NOMO-1 treated with dmso at 0.1 percent for 144 hours (cell line): ENCODE results near the gene ANKRD33.

ENCODE experiments used
- DNase-seq: peaks from one replicate; lab custom pipeline; 2025; ENCODE audit not compliant: unreplicated experiment; lab: John Stamatoyannopoulos, UW

The ANKRD33 gene, protein sequence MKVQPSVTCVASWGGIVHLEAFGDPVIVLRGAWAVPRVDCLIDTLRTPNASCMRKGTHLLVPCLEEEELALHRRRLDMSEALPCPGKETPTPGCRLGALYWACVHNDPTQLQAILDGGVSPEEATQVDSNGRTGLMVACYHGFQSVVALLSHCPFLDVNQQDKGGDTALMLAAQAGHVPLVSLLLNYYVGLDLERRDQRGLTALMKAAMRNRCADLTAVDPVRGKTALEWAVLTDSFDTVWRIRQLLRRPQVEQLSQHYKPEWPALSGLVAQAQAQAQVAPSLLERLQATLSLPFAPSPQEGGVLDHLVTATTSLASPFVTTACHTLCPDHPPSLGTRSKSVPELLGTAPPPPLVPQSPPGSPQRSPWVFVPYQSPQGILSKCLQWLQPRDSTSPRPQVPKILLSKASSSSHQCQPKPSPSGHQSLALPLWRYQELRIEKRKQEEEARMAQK

GRCh38 chr12:51887476-51888315, at the start of gene ANKRD33:
Gene ANKRD33 (plus strand): TSS chr12:51888103. CDS start chr12:51888187, 84 bp downstream.
- DNase-seq: no peak

- DNase-seq: no peak
Observed at GRCh38 chr12:51838762-51839161, 49.1 kb upstream of the ANKRD33 start.

GRCh38 chr12:51839310-51839947, 48.5 kb upstream of the ANKRD33 start:
- DNase-seq: no peak

GRCh38 chr12:51840966-51841365, 46.9 kb upstream of the ANKRD33 start:
- no peak for DNase-seq

- DNase-seq: no peak
Observed at GRCh38 chr12:51841727-51842126, 46.2 kb upstream of the ANKRD33 start.

DNA sequence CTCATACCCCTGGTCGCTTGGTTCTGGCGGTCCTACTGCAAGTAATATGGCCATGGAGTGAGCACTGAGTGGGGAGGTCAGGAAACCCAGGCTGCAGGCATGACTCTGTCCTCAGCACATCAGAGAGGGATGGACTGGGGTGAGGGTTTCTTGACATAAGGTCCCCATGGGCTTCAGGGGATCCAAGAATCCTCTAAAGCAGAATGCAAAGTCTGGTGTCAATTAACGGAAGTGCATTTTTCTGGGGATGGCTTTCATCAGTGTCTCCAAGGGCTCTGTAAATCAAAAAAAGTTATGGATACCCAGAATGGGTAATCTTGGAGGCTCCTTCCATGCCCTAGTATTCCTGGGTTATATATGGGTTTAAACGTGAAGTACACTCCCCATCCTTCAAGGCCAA, 43.0 kb upstream of the ANKRD33 start:
- no peak for DNase-seq

GRCh38 chr12:51845482-51845881, 42.4 kb upstream of the ANKRD33 start:
- DNase-seq: no peak

DNA sequence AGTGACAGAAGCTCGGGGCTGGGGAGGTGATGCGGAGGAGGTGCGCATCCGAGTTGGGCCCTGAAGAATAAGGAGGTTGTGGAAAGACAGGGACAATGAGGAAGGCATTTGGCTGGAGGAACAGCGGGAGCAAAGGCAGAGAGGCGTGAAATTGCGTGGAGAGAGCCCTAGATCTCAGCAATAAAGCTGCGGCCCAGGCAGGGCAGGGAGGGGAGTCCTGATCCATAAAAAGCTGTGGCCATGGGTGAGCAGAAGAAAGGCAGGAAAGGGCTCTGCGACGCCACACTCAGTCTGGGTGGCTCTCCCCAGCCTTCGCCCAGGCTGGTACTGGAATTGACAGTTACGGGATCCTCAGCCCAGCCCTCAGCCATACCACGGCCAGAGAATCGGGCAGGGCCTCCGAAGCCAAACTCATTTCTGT, 41.6 kb upstream of the ANKRD33 start:
- DNase-seq: no peak

- DNase-seq: no peak
Observed at GRCh38 chr12:51846911-51847642, 40.8 kb upstream of the ANKRD33 start.

DNA sequence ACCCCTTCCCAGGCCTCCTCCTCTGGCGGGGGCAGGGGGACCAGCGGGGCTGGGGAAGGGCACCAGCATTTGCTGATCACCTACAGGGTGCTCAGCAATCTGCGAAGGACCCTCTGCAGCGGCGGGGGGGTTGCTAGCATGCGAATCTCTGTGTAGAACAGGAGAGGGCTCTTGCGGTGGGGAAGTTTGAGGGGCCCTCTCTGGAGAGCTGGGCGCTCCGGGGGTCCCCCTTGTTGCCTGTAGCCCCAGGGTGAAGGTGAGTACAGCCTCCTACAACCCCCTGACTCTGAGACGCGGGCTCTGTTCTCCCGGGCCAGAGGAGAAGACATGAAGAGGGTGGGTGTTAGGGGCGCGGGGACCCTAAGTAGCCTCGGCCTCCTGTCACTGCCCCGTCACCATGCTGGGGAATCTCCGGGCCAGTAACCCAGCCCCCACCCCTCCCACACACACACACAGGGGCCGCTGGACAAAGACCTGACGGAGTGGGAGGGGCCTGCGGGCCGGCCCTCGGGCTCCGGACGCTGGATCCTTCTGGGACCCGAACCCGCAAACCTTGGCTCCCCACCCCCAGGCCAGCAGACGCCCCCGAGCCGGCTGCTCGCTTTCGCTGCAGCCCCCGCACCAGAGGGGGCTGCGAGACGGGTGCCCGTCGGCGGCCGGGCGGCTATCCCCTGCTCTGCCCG, 40.1 kb upstream of the ANKRD33 start:
- no peak for DNase-seq

DNA sequence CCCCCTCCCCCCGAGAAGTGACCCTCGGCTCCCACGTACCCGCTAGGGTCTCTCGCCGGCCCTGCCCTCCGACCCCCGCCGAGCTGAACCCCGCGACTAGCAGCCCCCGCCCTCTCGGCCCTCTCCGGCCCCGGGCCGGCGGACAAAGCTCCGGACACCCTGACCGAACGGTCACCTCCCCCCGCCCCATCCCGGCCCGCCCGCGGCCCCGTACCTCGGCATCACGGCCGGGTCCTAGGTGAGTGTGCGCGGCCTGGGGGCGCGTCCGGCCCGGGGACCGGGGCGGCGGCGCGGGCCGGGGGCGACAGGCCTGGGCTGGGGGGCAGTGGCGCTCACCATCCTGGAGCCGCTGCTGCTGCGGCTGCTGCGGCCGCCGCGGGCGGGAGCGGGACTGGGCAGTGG, 39.6 kb upstream of the ANKRD33 start, which contains the start of gene FIGNL2:
TSS of gene FIGNL2 (minus strand) at position 393 of the 402 bp plus-strand sequence. CDS start 26,305 bp downstream, outside the sequence.
- DNase-seq: no peak

GRCh38 chr12:51848841-51849735, 38.8 kb upstream of the ANKRD33 start:
- no peak for DNase-seq

DNA sequence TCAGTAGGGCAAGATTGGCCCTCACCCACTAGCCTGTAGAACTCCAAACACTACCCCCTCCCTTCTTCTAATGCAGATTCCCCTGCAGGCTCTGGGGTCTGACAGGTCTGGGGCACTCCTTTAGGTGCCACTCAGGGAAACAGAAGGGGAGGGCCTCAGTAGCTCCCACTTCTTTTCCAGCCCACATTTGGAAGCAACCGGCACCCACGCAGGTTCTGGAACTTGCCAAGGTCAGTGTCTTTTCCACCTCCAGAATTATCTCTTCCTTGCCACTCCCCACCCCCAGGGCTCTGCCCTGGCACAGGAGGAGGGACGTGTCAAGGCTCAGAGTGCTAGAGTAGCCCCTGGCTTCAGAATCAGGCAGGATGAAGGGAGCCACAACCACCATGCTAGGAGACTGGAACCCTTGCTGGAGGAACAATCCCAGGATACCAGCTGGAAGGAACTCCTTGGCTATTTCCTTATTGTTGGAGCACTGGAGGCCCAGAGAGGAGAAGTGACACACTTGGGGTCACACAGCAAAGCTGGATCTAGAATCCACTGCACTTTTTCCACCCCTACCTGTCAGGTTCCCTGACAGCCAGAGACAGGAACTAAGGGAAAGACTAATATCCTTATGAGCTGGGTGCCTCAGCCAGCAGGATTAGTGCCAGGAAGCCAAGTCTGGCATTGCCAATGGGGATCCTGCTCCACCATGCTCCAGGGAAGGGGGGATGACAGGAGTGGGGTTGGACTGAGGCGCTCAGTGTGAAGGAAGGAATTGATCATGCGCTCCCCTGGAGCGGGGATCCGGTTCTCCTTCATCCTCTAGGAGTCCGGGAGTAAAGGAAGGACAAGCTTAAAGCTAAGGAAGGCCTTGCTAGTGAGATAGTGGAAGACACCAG, 37.6 kb upstream of the ANKRD33 start:
- DNase-seq: no peak

DNA sequence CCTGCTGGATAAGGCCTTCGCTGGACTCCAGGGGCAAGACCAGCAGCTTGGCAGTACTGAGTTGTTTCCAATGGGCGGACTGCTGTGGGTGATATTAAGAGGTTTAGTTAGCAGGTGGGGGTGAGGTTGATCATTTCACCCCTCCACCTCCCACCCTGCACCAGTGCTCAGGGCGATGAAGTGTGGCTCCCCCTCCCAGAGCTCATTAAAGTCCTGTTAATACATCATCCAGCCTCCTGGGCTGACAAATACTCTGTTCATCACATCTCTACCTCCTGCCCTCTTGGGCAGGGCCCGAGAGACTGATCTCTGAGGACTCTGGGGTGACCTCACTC, 37.0 kb upstream of the ANKRD33 start:
- DNase-seq: no peak

DNA sequence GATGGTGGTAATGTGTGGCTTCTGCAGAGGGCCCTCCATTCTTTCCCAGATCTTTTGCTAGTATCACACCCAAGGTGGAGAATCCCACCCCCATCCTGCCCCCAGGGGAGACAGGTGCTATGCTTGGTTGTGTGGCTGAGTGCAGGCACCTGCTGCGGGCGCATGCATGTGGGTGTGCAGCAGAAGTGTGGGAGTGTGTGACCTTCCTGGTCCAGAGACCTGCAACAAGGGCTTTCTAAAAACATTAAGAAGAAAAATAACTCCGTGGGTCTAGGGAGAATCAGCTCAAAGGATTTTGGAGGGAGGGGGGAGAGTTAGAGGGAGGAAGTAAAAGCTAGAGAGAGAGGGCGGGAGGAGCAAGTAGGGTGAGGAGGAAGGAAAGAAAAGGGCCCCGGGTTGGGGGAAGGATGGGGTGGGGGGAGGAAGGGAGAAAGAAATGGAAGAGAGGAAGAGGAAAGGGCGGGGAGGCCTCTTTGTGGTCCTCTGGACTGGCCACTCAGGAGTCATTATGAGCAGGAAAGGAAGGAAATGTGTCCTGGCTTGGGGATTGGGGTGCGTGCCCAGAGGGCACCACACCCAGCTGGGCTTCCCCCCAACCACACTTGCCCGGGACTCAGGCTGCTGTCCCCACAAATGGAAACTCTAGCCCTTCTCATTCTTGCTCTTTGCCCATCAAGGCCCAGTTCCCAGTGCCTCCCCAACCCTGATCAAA, 36.3 kb upstream of the ANKRD33 start:
- DNase-seq: peak; percentile 60

DNA sequence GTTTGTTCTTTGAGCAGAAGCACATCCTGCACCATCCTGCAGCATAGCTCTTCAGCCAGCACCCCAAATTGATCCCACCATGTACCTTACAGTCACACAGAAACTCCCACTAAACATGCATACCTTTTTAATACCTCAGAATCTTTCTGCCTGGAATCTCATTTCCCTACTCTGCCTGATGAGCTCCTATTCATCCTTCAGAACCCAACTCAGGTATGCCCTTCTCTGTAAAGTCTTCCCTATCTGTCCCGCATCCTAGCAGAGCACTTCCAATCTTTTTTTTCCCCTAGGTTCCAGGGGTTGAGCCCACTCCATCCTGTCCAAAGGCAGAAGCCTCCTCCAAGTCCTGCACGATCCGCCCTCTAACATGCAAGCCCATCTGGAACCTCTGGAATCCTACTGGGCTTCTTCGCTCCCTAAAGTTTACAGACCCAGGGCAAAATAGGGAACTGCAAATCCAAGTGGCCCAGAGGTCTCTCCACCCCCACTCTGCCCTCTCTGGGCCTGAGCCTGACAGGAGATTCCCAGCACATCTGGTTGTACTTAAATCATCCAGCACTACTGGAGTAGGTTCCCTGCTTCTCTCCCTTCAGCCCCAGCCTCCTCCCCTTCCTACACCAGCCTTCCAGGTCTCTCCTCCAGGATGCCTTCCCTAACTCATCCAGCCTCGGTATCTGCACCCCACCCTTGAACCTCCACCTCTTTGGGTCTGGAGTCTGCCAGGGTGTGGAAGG, 35.3 kb upstream of the ANKRD33 start:
- no peak for DNase-seq
